DOHH2 (cell line): ENCODE data around the gene DES.

ENCODE experiments used
- H3F3A ChIP-seq: fragments of 200-600 bp; sonication (generic), shearing (Covaris generic); 2 replicates; pipeline ENCODE4 v1.6.0; 2016; ENCODE audit warnings: antibody characterized with exemption, mild to moderate bottlenecking; ENCODE audit not compliant: control insufficient read depth, insufficient read depth
- H3K27ac ChIP-seq: fragments of 200-600 bp; sonication (generic); 2 replicates; pipeline ENCODE4 v1.5.1; 2014; ENCODE audit warnings: low read depth, mild to moderate bottlenecking, low read length, moderate library complexity
- H3K27me3 ChIP-seq: fragments of 200-600 bp; sonication (generic); 2 replicates; pipeline ENCODE4 v1.6.1; 2014; ENCODE audit warnings: mild to moderate bottlenecking, low read length, mixed read lengths; ENCODE audit not compliant: control insufficient read depth
- H3K36me3 ChIP-seq: fragments of 200-600 bp; sonication (generic); 2 replicates; pipeline ENCODE4 v1.6.1; 2014; ENCODE audit warnings: mild to moderate bottlenecking, low read length, moderate library complexity, mixed read lengths; ENCODE audit not compliant: control insufficient read depth
- H3K4me1 ChIP-seq: fragments of 200-600 bp; sonication (generic); 2 replicates; pipeline ENCODE4 v1.6.1; 2014; ENCODE audit warnings: mild to moderate bottlenecking, low read length, mixed read lengths; ENCODE audit not compliant: control insufficient read depth
- H3K4me2 ChIP-seq: fragments of 200-600 bp; sonication (generic); 2 replicates; pipeline ENCODE4 v1.6.0; 2014; ENCODE audit warnings: mild to moderate bottlenecking, low read length, moderate library complexity
- H3K4me3 ChIP-seq: fragments of 200-600 bp; sonication (generic); 2 replicates; pipeline ENCODE4 v1.5.1; 2014; ENCODE audit warnings: mild to moderate bottlenecking, low read length, mixed read lengths
- H3K79me2 ChIP-seq: fragments of 200-600 bp; sonication (generic); 2 replicates; pipeline ENCODE4 v1.6.1; 2014; ENCODE audit warnings: mild to moderate bottlenecking, low read length, mixed read lengths; ENCODE audit not compliant: control insufficient read depth
- H3K9me2 ChIP-seq: fragments of 200-600 bp; sonication (generic); replicated peaks from 2 replicates; pipeline ENCODE4 v1.6.1; 2014; ENCODE audit warnings: mild to moderate bottlenecking, low read length, mixed read lengths; ENCODE audit not compliant: control insufficient read depth
- H3K9me3 ChIP-seq: fragments of 200-600 bp; sonication (generic); 2 replicates; pipeline ENCODE4 v1.6.1; 2014; ENCODE audit warnings: antibody characterized with exemption, low read length, mixed read lengths; ENCODE audit not compliant: control insufficient read depth, insufficient read depth
- H4K20me1 ChIP-seq: fragments of 200-600 bp; sonication (generic); 2 replicates; pipeline ENCODE4 v1.6.0; 2014; ENCODE audit warnings: low read depth, mild to moderate bottlenecking, antibody characterized with exemption, low read length, moderate library complexity; ENCODE audit not compliant: control insufficient read depth, insufficient read depth
- CTCF ChIP-seq: fragments of 200-600 bp; sonication (generic); IDR thresholded peaks from one replicate; pipeline ENCODE4 v1.5.1; 2014; ENCODE audit warnings: antibody characterized with exemption, mild to moderate bottlenecking, low read depth, low read length; ENCODE audit not compliant: poor library complexity, severe bottlenecking
- EZH2phosphoT487 ChIP-seq: fragments of 200-600 bp; sonication (generic); IDR thresholded peaks from 2 replicates; pipeline ENCODE4 v1.6.1; 2017; ENCODE audit warnings: borderline replicate concordance, mild to moderate bottlenecking, antibody characterized with exemption, low read length, moderate library complexity, mixed read lengths

DES gene

GRCh38 chr2:219396863-219397457, 21.2 kb upstream of the DES start:
- TF ChIP-seq EZH2phosphoT487 (no peak), CTCF (no peak)
- H3K4me2 ChIP-seq = no peak overlapping the region
- no peaks in the 10 kb centered on the region for H3K4me1 ChIP-seq
- no peaks in the 10 kb centered on the region for H3K79me2 ChIP-seq
- no peak overlapping the region for H3K27ac ChIP-seq
- H3F3A ChIP-seq = no peaks in the 10 kb centered on the region
- H3K27me3 ChIP-seq = no peaks in the 10 kb centered on the region
- H3K4me3 ChIP-seq = no peak overlapping the region
- H3K9me2 ChIP-seq = no peaks in the 10 kb centered on the region
- no peaks in the 10 kb centered on the region for H4K20me1 ChIP-seq
- H3K36me3 ChIP-seq = no peaks in the 10 kb centered on the region
- no peaks in the 10 kb centered on the region for H3K9me3 ChIP-seq

GRCh38 chr2:219398721-219399363, 19.3 kb upstream of the DES start:
- Histone ChIP-seq H3K4me1 (no peaks in the 10 kb centered on the region), H3K27me3 (0 out of 2 replicates have a peak, but pooled peaks cover 3% of the 10 kb centered on the region), H3K4me3 (no peak overlapping the region), H3K79me2 (no peaks in the 10 kb centered on the region), H3K9me2 (no peaks in the 10 kb centered on the region), H3K27ac (no peak overlapping the region), H3K9me3 (no peaks in the 10 kb centered on the region), H3K4me2 (no peak overlapping the region), H3K36me3 (no peaks in the 10 kb centered on the region), H4K20me1 (no peaks in the 10 kb centered on the region), H3F3A (no peaks in the 10 kb centered on the region)
- TF ChIP-seq CTCF = no peak
- TF ChIP-seq EZH2phosphoT487 = no peak

DNA sequence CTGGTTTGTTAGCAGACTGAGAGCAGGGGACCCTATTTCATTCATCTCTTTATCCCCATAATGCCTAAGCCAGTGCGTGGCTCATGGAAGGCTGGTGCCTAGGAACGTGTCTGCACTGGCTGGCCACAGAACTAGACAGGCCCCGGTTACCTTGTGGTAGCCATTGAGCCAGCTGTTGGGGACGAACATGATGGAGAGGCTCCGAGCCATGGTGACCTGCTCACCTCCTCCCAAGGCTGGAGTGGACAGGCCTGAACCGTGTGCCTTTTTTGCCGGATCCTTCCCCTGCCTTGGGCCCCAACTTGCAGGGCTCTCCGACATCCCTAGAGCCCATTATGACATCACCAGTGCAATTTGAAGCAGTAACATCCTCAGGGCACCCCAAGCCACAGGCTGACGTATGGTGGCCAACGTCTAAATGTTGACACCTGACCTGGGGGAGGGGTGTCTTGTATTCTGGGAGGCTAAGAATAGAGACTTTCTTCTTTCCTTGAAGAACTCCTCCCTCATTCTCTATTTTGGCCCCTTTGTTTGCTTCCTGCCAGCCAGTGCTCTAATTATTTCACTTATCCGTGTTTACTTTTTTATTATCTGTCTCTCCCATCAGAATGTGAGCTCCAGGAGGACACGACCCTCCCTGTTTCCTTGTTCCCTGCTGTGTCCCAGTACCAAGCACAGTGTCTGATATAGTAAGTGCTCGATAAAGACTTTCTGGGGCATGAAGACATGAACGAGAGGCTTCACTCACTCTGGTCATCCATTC, 18.3 kb upstream of the DES start:
- no peak overlapping the region for H3K4me2 ChIP-seq

More for the DNA sequence above, 18.3 kb upstream of the DES start:
- Histone ChIP-seq H3K27me3 (0 out of 2 replicates have a peak, but pooled peaks cover 3% of the 10 kb centered on the region), H3F3A (no peaks in the 10 kb centered on the region), H3K27ac (no peak overlapping the region), H3K4me3 (no peak overlapping the region), H3K36me3 (no peaks in the 10 kb centered on the region), H3K9me2 (no peaks in the 10 kb centered on the region), H3K9me3 (no peaks in the 10 kb centered on the region), H4K20me1 (no peaks in the 10 kb centered on the region), H3K79me2 (no peaks in the 10 kb centered on the region), H3K4me1 (no peaks in the 10 kb centered on the region)
- TF ChIP-seq EZH2phosphoT487 (no peak), CTCF (no peak)
